Uterus (tissue), 4 donors: ENCODE measurements around the gene SH2D4B. TPM values are rescaled to one million over a fixed set of nuclear protein-coding genes. Genes with fewer than 3 reads are reported as not detected.

Experiments used
- DNase-seq, 2 donors: peaks; one replicate each; pipeline ENCODE4 v3.0.0-alpha.2; 2019 to 2020
- H3K27ac ChIP-seq, 2 donors: fragments of 200-600 bp; sonication (generic); 1 replicate in 1 of 2; 2 replicates in 1 of 2; pipeline ENCODE4 v1.5.1; 2016 to 2018
- H3K27me3 ChIP-seq, 2 donors: fragments of 200-600 bp; sonication (generic); one replicate each; pipeline ENCODE4 v1.5.1; 2018 to 2019; ENCODE audit warnings: control low read depth in 1 of 2
- H3K36me3 ChIP-seq, 2 donors: fragments of 200-600 bp; sonication (generic); one replicate each; pipeline ENCODE4 v1.5.1; 2019; ENCODE audit warnings: control low read depth in 1 of 2
- H3K4me1 ChIP-seq, 2 donors: fragments of 200-600 bp; sonication (generic); one replicate each; pipeline ENCODE4 v1.5.1; 2018 to 2019; ENCODE audit warnings: control low read depth in 1 of 2
- H3K4me3 ChIP-seq, 2 donors: fragments of 200-600 bp; sonication (generic); 1 replicate in 1 of 2; 2 replicates in 1 of 2; pipeline ENCODE4 v1.5.1; 2018 to 2019; ENCODE audit warnings: mild to moderate bottlenecking in 1 of 2
- H3K9me3 ChIP-seq, 2 donors: fragments of 200-600 bp; sonication (generic); one replicate each; pipeline ENCODE4 v1.5.1; 2019; ENCODE audit warnings: control low read depth in 1 of 2
- CTCF ChIP-seq, 4 experiments: fragments of 200-600 bp in 2 of 4; fragments of 450-650 bp in 2 of 4; sonication (generic) in 2 of 4; IDR thresholded peaks; one replicate each; pipeline ENCODE4 v1.5.1; 2016 to 2019; ENCODE audit warnings: antibody characterized with exemption in 4 of 4, mild to moderate bottlenecking in 2 of 4, moderate library complexity in 1 of 4
- POLR2A ChIP-seq, 2 donors: fragments of 450-650 bp; IDR thresholded peaks; one replicate each; pipeline ENCODE4 v1.6.1; 2016; ENCODE audit warnings: antibody characterized with exemption in 2 of 2, mild to moderate bottlenecking in 1 of 2, moderate library complexity in 1 of 2
- intact Hi-C: fragments of 100-400 bp; cut with DNase I; formaldehyde crosslinking; loops from one replicate; pipeline ENCODE4 v1.15.1; 2023; ENCODE audit warnings: low total_unique reads
- total RNA-seq, 4 donors: library from RNA; depleted of rRNA in 3 of 4; stranded (reverse); fragments of >200 nt in 3 of 4; gene quantifications; one replicate each; pipeline versions ENCODE4 v1.1.0 to v1.2.4, GENCODE V29; 2014 to 2023
- donor health status: DM: yes; HTN: yes; CAD: no.

The SH2D4B gene
- total RNA-seq, 4 donors from 2014 or later = 0.40 to 1.4 TPM; not detected in 2

DNA sequence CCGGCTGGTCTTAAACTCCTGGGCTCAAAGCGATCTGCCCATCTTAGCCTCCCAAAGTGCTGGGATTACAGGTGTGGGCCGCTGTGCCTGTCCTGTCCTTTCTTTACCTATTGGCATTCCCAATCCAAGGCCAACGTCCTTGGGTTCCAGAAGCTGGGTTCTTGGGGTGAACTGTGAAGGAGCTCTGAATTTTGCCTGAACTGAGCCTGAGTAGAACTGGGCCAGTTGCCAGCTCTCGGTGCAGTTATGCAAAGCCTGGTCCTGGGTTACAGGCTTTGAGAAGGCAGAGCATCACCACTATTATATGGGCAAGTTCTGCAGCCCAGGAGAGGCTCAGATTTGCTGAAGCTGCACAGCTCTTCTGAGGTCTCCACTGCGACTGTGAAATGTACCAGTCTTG, 24.6 kb upstream of the SH2D4B start:
- no peak for DNase-seq
- Histone ChIP-seq H3K27me3 (no peaks in the 10 kb centered on the region), H3K4me1 (peaks cover 0 to 10% of the 10 kb centered on the region in 2 donors), H3K9me3 (no peaks in the 10 kb centered on the region), H3K36me3 (no peaks in the 10 kb centered on the region), H3K27ac (no peak overlapping the region), H3K4me3 (no peak overlapping the region)
- no peak for TF ChIP-seq POLR2A (IDR thresholded peaks at IDR 0.05)
- TF ChIP-seq CTCF (IDR thresholded peaks at IDR 0.05) = no peak
- intact Hi-C loops = no loop called here

DNA sequence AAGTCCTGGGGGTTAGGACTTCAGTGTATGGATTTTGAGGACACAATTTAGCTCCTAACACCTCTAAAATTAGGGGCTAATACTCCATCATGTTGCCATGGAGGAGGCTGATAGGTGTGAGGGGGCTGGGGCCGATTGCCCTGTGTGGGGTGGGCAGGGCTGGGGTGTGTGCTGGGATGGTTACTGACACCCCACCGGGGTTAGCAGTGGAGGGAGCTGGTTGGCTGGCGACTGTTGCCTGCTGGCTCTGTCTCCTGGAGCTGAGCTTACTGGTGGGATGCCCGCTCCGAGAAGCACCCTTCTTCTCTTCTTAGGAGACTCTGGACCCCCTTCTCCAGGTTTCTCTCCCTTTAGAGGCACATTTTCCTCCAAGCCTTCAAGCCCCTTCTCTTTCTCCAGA, 22.2 kb upstream of the SH2D4B start:
- H3K9me3 ChIP-seq = no peaks in the 10 kb centered on the region
- TF ChIP-seq CTCF (IDR thresholded peaks at IDR 0.05) = no peak
- no peak for TF ChIP-seq POLR2A (IDR thresholded peaks at IDR 0.05)
- intact Hi-C loops = no loop called here
- no peaks in the 10 kb centered on the region for H3K36me3 ChIP-seq
- no peaks in the 10 kb centered on the region for H3K4me1 ChIP-seq
- no peak overlapping the region for H3K27ac ChIP-seq
- DNase-seq = no peak
- no peaks in the 10 kb centered on the region for H3K27me3 ChIP-seq
- H3K4me3 ChIP-seq = no peak overlapping the region

DNA sequence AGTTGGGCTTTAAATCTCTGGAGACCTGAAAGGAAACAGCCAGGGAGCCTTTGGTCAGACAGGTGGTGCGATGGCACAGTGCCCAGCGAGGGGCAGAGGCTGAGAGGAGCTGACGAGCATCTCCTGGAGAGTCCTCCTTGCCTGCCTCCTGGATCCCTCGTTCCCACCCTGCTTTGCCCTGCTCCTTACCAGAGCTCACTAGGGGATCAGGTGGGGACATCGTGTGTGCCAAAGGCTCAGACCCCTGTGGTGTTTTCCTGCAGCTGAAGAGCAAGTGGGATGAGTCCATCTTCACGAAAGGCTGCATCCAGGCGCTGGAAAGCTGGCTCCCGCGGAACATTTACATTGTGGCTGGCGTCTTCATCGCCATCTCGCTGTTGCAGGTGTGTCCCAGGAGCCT, 21.8 kb upstream of the SH2D4B start:
- Histone ChIP-seq H3K36me3 (no peaks in the 10 kb centered on the region), H3K4me1 (no peaks in the 10 kb centered on the region), H3K4me3 (no peak overlapping the region), H3K9me3 (no peaks in the 10 kb centered on the region), H3K27me3 (no peaks in the 10 kb centered on the region), H3K27ac (no peak overlapping the region)
- TF ChIP-seq CTCF (IDR thresholded peaks at IDR 0.05) (no peak), POLR2A (IDR thresholded peaks at IDR 0.05) (no peak)
- no peak for DNase-seq
- intact Hi-C loops = no loop called here

DNA sequence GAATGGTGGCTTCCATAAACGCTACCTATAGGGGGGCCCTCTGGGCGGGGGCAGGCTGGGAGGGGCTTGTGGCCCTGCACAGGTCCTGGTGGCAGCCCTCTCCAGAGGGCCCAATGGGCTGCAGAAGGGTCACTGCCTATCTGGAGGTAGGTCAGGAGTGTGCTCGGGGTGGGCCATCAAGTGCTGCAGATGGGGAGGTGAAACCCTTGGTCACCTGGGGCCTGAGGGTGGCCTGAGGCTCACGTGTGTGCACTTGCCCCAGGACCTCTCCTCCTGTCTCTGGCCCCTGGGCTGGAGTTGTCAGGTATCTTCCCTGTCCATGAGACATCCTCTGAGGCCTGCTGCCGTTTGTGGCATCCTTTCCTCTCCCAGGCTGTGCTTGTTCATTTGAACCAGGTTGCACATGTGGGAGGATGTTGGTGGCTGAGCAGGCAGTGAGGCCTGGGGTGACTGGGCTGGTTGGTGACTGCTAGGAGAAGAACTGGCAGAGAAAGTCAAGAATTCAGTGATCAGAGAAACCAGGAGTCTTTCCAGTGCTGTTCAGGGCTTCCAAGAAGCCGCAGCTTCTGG, 21.1 kb upstream of the SH2D4B start:
- Histone ChIP-seq H3K27me3 (no peaks in the 10 kb centered on the region), H3K9me3 (no peaks in the 10 kb centered on the region), H3K36me3 (no peaks in the 10 kb centered on the region), H3K27ac (peak overlapping the region in 1 of 2 donors; percentile 23), H3K4me3 (no peak overlapping the region), H3K4me1 (no peaks in the 10 kb centered on the region)
- intact Hi-C loops = no loop called here
- TF ChIP-seq POLR2A (IDR thresholded peaks at IDR 0.05) (no peak), CTCF (IDR thresholded peaks at IDR 0.05) (no peak)
- no peak for DNase-seq

DNA sequence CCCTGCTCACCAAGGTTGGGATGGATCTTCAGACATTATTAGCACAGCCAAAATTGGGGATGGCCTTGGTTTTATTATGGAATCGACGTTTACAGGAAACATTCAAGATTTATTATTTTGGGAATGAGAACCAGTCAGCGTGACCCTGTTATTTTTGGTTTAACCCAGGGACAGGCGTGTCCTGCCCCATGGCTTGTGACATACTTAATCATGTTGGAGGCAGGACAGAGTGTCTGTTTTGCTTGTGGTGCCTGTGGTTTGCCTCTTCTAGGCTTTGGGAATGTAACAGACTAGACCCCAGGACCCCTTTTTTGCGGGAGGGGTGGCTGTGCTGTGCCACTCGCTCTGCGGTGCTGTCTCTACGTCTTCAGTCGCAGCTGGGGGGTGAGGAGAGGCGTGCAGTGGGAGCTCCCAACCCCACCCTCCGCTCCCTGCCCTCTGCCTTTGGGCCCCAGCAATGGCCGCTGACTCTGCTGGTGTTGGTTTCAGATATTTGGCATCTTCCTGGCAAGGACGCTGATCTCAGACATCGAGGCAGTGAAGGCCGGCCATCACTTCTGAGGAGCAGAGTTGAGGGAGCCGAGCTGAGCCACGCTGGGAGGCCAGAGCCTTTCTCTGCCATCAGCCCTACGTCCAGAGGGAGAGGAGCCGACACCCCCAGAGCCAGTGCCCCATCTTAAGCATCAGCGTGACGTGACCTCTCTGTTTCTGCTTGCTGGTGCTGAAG, 20.1 kb upstream of the SH2D4B start:
- no peaks in the 10 kb centered on the region for H3K36me3 ChIP-seq
- no peak overlapping the region for H3K4me3 ChIP-seq
- no peaks in the 10 kb centered on the region for H3K27me3 ChIP-seq
- intact Hi-C loops = no loop called here
- TF ChIP-seq CTCF (IDR thresholded peaks at IDR 0.05) (no peak), POLR2A (IDR thresholded peaks at IDR 0.05) (no peak)
- H3K4me1 ChIP-seq = no peaks in the 10 kb centered on the region
- H3K9me3 ChIP-seq = no peaks in the 10 kb centered on the region
- peak overlapping the region; percentile 23 to 32 for H3K27ac ChIP-seq
- DNase-seq = no peak
